Stomach (tissue), 9 donors: ENCODE data around the gene COG6. TPM values are rescaled to one million over a fixed set of nuclear protein-coding genes. Genes with fewer than 3 reads are reported as not detected.

Experiments used
- DNase-seq, 2 donors: peaks; one replicate each; pipeline versions ENCODE4 v3.0.0 to v3.0.0-alpha.2; 2013 to 2019
- H3K27ac ChIP-seq, 5 donors: fragments of 200-600 bp in 4 of 5; sonication (generic) in 4 of 5; one replicate each; pipeline ENCODE4 v1.5.1; 2013 to 2019; ENCODE audit warnings: mild to moderate bottlenecking in 1 of 5, moderate library complexity in 1 of 5
- H3K27me3 ChIP-seq, 3 donors: fragments of 200-600 bp; sonication (generic); one replicate each; pipeline ENCODE4 v1.5.1; 2017 to 2019; ENCODE audit warnings: mixed run types in 1 of 3
- H3K36me3 ChIP-seq, 4 donors: fragments of 200-600 bp; sonication (generic); 1 replicate in 3 of 4; 2 replicates in 1 of 4; pipeline ENCODE4 v1.5.1; 2016 to 2019
- H3K4me1 ChIP-seq, 4 donors: fragments of 200-600 bp; sonication (generic); one replicate each; pipeline ENCODE4 v1.5.1; 2016 to 2019
- H3K4me3 ChIP-seq, 4 donors: fragments of 200-600 bp; sonication (generic) in 3 of 4; one replicate each; pipeline ENCODE4 v1.5.1; 2016 to 2019; ENCODE audit warnings: mild to moderate bottlenecking in 1 of 4
- H3K9me3 ChIP-seq, 4 donors: fragments of 200-600 bp; sonication (generic); one replicate each; pipeline ENCODE4 v1.5.1; 2016 to 2019
- CTCF ChIP-seq, 7 experiments: fragments of 450-650 bp in 4 of 7; fragments of 200-600 bp in 3 of 7; sonication (generic) in 3 of 7; IDR thresholded peaks; one replicate each; pipeline ENCODE4 v1.5.1; 2016 to 2019; ENCODE audit warnings: antibody characterized with exemption in 7 of 7, control low read depth in 2 of 7, mild to moderate bottlenecking in 1 of 7
- EP300 ChIP-seq: sonication (generic); formaldehyde crosslinking; IDR thresholded peaks from one replicate; pipeline ENCODE4 v1.6.1; 2017; ENCODE audit warnings: antibody characterized with exemption
- POLR2A ChIP-seq, 4 donors: fragments of 450-650 bp; IDR thresholded peaks; one replicate each; pipeline ENCODE4 v1.6.1; 2016; ENCODE audit warnings: antibody characterized with exemption in 4 of 4, control low read depth in 2 of 4, mild to moderate bottlenecking in 1 of 4, moderate library complexity in 1 of 4
- POLR2AphosphoS5 ChIP-seq, 3 donors: sonication (generic); formaldehyde crosslinking; IDR thresholded peaks; one replicate each; pipeline ENCODE4 v1.6.1; 2016; ENCODE audit warnings: antibody characterized with exemption in 3 of 3
- WGBS, 5 donors: extraction: QIAGEN DNeasy Blood & Tissue Kit in 3 of 5; methylation state at CpG; one replicate each; pipeline versions ENCODE4 v1.1.5 to v1.1.7; 2013 to 2018; 5-methylcytosine and 5-hydroxymethylcytosine counted together
- intact Hi-C: fragments of 100-400 bp; cut with DNase I; formaldehyde crosslinking; loops from one replicate; pipeline ENCODE4 v1.15.1; 2023; ENCODE audit warnings: low total_unique reads
- polyA plus RNA-seq, 3 donors: library from polyadenylated mRNA; stranded (reverse); fragments of 200-250 nt; gene quantifications; one replicate each; pipeline ENCODE4 v1.2.3, GENCODE V29; 2013
- total RNA-seq, 5 donors: library from RNA; depleted of rRNA; stranded (reverse); fragments of >200 nt; gene quantifications; one replicate each; pipeline versions ENCODE4 v1.1.0 to v1.2.3, GENCODE V29; 2014 to 2016
- donor health status: healthy with polysubstance abuse.
- donor health status: Bipolar disorder and iron deficiency.
- donor health status: healthy.

The COG6 gene
- total and polyA plus RNA-seq, 8 donors = 6.5 to 42.4 (median 9.0) TPM

DNA sequence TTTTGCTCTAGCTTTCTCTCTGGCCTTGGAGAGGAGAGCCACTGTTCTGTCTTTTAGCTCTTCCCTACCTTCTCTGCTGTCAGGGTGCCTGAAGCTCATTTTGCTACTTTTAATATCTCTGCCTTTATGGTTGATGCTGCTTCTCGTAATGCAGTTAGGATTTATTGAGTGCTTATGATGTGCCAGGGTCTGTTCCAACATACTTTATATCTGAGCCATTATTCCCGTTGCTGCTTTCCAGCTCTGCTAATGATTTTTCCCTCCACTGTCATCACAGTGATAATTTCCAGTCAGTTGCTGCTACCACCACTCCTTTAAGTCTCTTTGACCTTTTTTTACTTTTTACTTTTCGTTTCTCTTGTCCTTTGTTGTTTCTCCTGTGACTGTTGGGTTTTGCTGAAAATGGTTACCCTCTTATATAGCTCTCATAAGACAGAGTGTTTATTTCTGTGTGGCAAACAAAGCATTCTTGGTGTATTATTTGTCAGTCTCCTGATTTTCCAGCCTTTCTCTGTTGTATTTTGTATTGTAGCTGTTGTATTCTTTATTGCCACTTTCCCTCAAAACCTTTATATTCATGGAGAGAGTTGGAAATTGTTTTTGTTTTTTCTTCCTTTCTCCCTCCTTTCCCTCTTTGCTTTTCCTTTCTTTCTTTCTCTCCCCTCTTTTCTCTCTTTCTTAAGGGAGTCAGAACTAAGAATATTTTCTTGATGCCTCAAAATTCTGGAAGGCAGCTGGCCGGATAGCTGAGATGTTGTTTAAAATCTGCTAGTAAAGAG lies 37.4 kb downstream of the COG6 start:
- Histone ChIP-seq H3K4me3 (no peak overlapping the region), H3K9me3 (no peaks in the 10 kb centered on the region), H3K4me1 (no peaks in the 10 kb centered on the region), H3K27me3 (no peaks in the 10 kb centered on the region), H3K27ac (no peak overlapping the region), H3K36me3 (peaks cover 0 to 35% (median 16%) of the 10 kb centered on the region in 4 donors)
- WGBS, 5 donors = 65 to 84% (median 78%) methylated on average over 4 of the region's 4 CpGs
- DNase-seq = peak in 1 of 2 donors; percentile 36
- no peak for TF ChIP-seq CTCF (IDR thresholded peaks at IDR 0.05)
- TF ChIP-seq POLR2AphosphoS5 (IDR thresholded peaks at IDR 0.05) = no peak
- TF ChIP-seq POLR2A (IDR thresholded peaks at IDR 0.05) = no peak
- TF ChIP-seq EP300 = no peak
- intact Hi-C loops = no loop called here

GRCh38 chr13:39699274-39699673 lies 43.8 kb downstream of the COG6 start:
- Histone ChIP-seq H3K27me3 (no peaks in the 10 kb centered on the region), H3K36me3 (peaks cover 0 to 19% (median 6%) of the 10 kb centered on the region in 4 donors), H3K27ac (no peak overlapping the region), H3K9me3 (no peaks in the 10 kb centered on the region), H3K4me3 (no peak overlapping the region), H3K4me1 (no peaks in the 10 kb centered on the region)
- intact Hi-C loops = no loop called here
- TF ChIP-seq CTCF (IDR thresholded peaks at IDR 0.05) (no peak), EP300 (no peak), POLR2A (IDR thresholded peaks at IDR 0.05) (no peak), POLR2AphosphoS5 (IDR thresholded peaks at IDR 0.05) (no peak)
- DNase-seq = no peak

DNA sequence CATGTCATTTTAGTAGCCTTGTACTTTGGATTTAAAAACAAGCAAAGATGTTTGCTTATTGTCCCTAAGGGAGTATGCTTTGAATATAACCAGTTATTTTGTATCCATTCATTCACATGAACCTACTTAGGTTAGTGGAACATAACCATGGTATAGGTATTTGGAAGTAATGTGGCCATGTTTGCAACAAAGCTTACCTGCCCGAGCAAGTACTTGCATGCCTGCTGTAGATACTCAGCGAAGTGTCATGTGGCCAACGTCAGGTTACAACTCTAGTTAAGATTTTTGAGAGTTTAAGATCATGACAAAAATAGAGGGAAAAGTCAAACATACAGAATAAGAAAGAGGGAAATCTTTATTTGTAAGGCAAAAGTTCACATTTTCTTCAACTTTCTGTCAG lies 57.2 kb downstream of the COG6 start:
- peaks cover 0 to 5% (median 0%) of the 10 kb centered on the region in 4 donors for H3K9me3 ChIP-seq
- no peak overlapping the region for H3K27ac ChIP-seq
- intact Hi-C loops = no loop called here
- DNase-seq = no peak
- H3K27me3 ChIP-seq = no peaks in the 10 kb centered on the region
- H3K4me3 ChIP-seq = no peak overlapping the region
- H3K36me3 ChIP-seq = peaks cover 0 to 33% (median 12%) of the 10 kb centered on the region in 4 donors
- TF ChIP-seq POLR2A (IDR thresholded peaks at IDR 0.05) = no peak
- no peak for TF ChIP-seq POLR2AphosphoS5 (IDR thresholded peaks at IDR 0.05)
- TF ChIP-seq CTCF (IDR thresholded peaks at IDR 0.05) = no peak
- TF ChIP-seq EP300 = no peak
- no peaks in the 10 kb centered on the region for H3K4me1 ChIP-seq
- WGBS, 5 donors = 81 to 99% (median 95%) methylated on average over 3 of the region's 3 CpGs

- no peaks in the 10 kb centered on the region for H3K9me3 ChIP-seq
- H3K36me3 ChIP-seq = peaks cover 0 to 76% (median 64%) of the 10 kb centered on the region in 4 donors
- H3K4me1 ChIP-seq = no peaks in the 10 kb centered on the region
- no peak overlapping the region for H3K27ac ChIP-seq
- H3K4me3 ChIP-seq = no peak overlapping the region
- no peaks in the 10 kb centered on the region for H3K27me3 ChIP-seq
- peak in 1 of 2 donors; percentile 49 for DNase-seq
- 76 to 89% (median 81%) methylated on average over 3 of the region's 3 CpGs for whole genome bisulfite sequencing, 5 donors
- intact Hi-C loops = no loop called here
- TF ChIP-seq POLR2AphosphoS5 (IDR thresholded peaks at IDR 0.05) (no peak), POLR2A (IDR thresholded peaks at IDR 0.05) (no peak), EP300 (no peak), CTCF (IDR thresholded peaks at IDR 0.05) (no peak)
These were observed 73.7 kb downstream of the COG6 start for GRCh38 chr13:39729156-39729555.
